MCF 10A (cell line): ENCODE measurements around the gene ADRA2A. TPM values are rescaled to one million over a fixed set of nuclear protein-coding genes. Genes with fewer than 3 reads are reported as not detected.

Source experiments
- BruUV-seq: library from RNA; stranded (reverse); fragments of 400-500 nt; replicated peaks from 2 replicates; lab custom pipeline; 2021; lab: Mats Ljungman, UMichigan
- CTCF ChIA-PET: fragments of 300-600 bp; sonication (Branson Sonifier 250); formaldehyde crosslinking; extraction: SDS; loops from one replicate; lab custom pipeline; 2021; ENCODE audit warnings: antibody characterized with exemption, inconsistent platforms; lab: Yijun Ruan, JAX
- POLR2A ChIA-PET: fragments of 300-600, 350-650 bp; sonication (Branson Sonifier 250); formaldehyde crosslinking; extraction: SDS; loops from one replicate; lab custom pipeline; 2020; ENCODE audit warnings: antibody characterized with exemption, inconsistent platforms; lab: Yijun Ruan, JAX
- DNase-seq: peaks from one replicate; pipeline ENCODE4 v3.0.0-alpha.2; 2018; ENCODE audit not compliant: unreplicated experiment
- H3K27ac Mint-ChIP-seq: one replicate; pipeline ENCODE4 v1.8.0; 2022; ENCODE audit warnings: mild to moderate bottlenecking, low read depth, mixed read lengths; ENCODE audit not compliant: unreplicated experiment
- H3K27me3 Mint-ChIP-seq: one replicate; pipeline ENCODE4 v1.8.0; 2022; ENCODE audit warnings: mixed read lengths; ENCODE audit not compliant: insufficient read depth, unreplicated experiment
- H3K36me3 Mint-ChIP-seq: one replicate; pipeline ENCODE4 v1.8.0; 2022; ENCODE audit warnings: mild to moderate bottlenecking, moderate library complexity, mixed read lengths; ENCODE audit not compliant: insufficient read depth, unreplicated experiment
- H3K4me1 Mint-ChIP-seq: one replicate; pipeline ENCODE4 v1.8.0; 2022; ENCODE audit warnings: mixed read lengths; ENCODE audit not compliant: insufficient read depth, unreplicated experiment
- H3K4me3 Mint-ChIP-seq: one replicate; pipeline ENCODE4 v1.8.0; 2022; ENCODE audit warnings: mild to moderate bottlenecking, moderate library complexity, mixed read lengths; ENCODE audit not compliant: unreplicated experiment
- H3K9me3 Mint-ChIP-seq: one replicate; pipeline ENCODE4 v1.8.0; 2022; ENCODE audit warnings: mixed read lengths; ENCODE audit not compliant: unreplicated experiment
- intact Hi-C: fragments of 100-400 bp; cut with micrococcal nuclease; formaldehyde crosslinking; loops from 2 replicates; pipeline ENCODE4 v1.14.1; 2022
- total RNA-seq: library from RNA; stranded (reverse); gene quantifications from 2 replicates; pipeline ENCODE4 v1.2.3, GENCODE V29; 2022
- TF ChIP-seq, protein P1 (sequence below): fragments of 200-600 bp; IDR thresholded peaks from one replicate; pipeline ENCODE4 v1.8.0; 2022; ENCODE audit warnings: antibody characterized with exemption, mild to moderate bottlenecking; ENCODE audit not compliant: unreplicated experiment

ADRA2A gene
- total RNA-seq, 1 experiment from 2014 or later, result not detected

DNA sequence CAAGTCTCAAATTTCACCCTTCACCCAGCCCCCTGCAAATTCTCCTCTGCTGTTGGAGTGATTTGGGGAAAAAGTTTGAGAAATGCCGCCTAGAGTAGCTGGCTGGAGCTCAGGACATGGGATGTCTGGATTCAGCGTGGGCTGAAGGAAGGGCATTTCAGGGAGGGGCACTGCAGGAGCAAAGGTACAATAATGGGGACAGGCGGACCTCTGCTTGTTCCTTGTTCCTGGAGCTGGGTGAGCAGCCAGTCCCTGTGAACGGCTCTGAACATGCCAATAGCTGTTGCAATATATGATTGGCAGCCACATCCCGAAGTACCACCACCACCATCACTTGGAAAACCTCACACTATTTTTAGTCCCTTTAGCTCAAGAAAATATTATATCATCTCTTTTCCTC is 23.4 kb downstream of the ADRA2A start:
- Mint-ChIP-seq H3K27me3 (peaks cover 17% of the 10 kb centered on the region), H3K9me3 (no peaks in the 10 kb centered on the region), H3K4me3 (no peak overlapping the region), H3K4me1 (peaks cover 8% of the 10 kb centered on the region), H3K27ac (no peak overlapping the region), H3K36me3 (no peaks in the 10 kb centered on the region)
- BruUV-seq, result no TSS peak
- CTCF ChIA-PET, result interaction anchor here (1.1 kb wide), 1 partner anchor 23 kb away, joined by 5 read pairs; the partner anchor contains the start of gene ADRA2A
- intact Hi-C loops, result no loop called here
- TF ChIP-seq, protein P1, sequence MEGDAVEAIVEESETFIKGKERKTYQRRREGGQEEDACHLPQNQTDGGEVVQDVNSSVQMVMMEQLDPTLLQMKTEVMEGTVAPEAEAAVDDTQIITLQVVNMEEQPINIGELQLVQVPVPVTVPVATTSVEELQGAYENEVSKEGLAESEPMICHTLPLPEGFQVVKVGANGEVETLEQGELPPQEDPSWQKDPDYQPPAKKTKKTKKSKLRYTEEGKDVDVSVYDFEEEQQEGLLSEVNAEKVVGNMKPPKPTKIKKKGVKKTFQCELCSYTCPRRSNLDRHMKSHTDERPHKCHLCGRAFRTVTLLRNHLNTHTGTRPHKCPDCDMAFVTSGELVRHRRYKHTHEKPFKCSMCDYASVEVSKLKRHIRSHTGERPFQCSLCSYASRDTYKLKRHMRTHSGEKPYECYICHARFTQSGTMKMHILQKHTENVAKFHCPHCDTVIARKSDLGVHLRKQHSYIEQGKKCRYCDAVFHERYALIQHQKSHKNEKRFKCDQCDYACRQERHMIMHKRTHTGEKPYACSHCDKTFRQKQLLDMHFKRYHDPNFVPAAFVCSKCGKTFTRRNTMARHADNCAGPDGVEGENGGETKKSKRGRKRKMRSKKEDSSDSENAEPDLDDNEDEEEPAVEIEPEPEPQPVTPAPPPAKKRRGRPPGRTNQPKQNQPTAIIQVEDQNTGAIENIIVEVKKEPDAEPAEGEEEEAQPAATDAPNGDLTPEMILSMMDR, result no peak
- no peak for DNase-seq
- POLR2A ChIA-PET, result no interaction called here

DNA sequence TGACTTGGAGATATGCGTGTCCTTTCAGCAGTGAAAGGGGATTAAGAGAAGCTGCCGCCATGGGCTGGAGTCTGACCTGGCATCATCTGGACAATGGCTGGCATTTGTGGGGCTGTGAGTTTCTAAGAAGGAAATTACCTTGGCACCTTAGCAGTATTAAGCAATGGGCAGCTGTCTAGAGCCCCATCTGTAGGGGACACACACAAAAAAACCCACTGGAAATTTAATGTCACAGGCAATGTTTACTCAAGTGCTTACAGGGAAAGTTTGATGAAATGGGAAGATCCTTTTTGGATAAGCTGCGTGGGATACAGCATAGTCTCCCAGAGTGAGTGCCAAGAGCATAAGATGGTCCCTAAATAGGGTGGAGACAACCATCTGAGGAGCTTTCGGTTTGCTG is 25.0 kb downstream of the ADRA2A start:
- Mint-ChIP-seq H3K9me3 (no peaks in the 10 kb centered on the region), H3K36me3 (no peaks in the 10 kb centered on the region), H3K27ac (no peak overlapping the region), H3K4me3 (no peak overlapping the region), H3K4me1 (peaks cover 8% of the 10 kb centered on the region), H3K27me3 (peaks cover 17% of the 10 kb centered on the region)
- no peak for DNase-seq
- ChIA-PET POLR2A (no interaction called here), CTCF (interaction anchor here (0.7 to 0.9 kb wide), 3 partner anchors 26 to 1195 kb away, joined by 3 read pairs; no protein-coding TSS in a partner anchor)
- TF ChIP-seq, protein P1, result no peak
- no TSS peak for BruUV-seq
- intact Hi-C loops, result no loop called here

DNA sequence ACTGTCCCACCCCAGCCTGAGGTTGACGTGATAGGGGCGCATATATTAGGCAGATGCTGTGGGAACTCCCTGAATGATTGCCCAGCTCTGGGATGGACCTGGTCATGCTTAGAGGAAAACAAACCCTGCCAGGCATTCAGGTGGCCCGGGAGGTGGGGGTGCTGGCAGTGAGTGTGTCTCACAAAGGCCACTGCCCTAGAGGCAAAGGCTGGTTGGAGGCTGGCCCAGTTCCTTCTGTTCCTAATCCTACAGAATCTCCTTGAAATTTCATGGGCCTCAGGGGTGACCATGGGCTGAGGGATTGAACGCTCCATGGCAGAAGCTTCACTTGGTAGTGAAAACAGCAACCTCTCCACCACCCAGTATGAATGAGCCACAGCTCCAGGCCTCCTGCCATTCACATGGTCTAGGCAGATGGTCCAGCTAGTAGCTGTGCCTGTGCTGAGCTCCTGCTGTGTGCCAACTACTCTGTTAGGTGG is 25.6 kb downstream of the ADRA2A start:
- DNase-seq, result no peak
- ChIA-PET POLR2A (no interaction called here), CTCF (interaction anchor here (1.9 kb wide), 1 partner anchor 26 kb away, joined by 5 read pairs; the partner anchor contains the start of gene ADRA2A)
- Mint-ChIP-seq H3K9me3 (no peaks in the 10 kb centered on the region), H3K36me3 (no peaks in the 10 kb centered on the region), H3K4me1 (peaks cover 8% of the 10 kb centered on the region), H3K4me3 (no peak overlapping the region), H3K27me3 (peaks cover 17% of the 10 kb centered on the region), H3K27ac (no peak overlapping the region)
- no TSS peak for BruUV-seq
- intact Hi-C loops, result no loop called here
- TF ChIP-seq, protein P1, result no peak

DNA sequence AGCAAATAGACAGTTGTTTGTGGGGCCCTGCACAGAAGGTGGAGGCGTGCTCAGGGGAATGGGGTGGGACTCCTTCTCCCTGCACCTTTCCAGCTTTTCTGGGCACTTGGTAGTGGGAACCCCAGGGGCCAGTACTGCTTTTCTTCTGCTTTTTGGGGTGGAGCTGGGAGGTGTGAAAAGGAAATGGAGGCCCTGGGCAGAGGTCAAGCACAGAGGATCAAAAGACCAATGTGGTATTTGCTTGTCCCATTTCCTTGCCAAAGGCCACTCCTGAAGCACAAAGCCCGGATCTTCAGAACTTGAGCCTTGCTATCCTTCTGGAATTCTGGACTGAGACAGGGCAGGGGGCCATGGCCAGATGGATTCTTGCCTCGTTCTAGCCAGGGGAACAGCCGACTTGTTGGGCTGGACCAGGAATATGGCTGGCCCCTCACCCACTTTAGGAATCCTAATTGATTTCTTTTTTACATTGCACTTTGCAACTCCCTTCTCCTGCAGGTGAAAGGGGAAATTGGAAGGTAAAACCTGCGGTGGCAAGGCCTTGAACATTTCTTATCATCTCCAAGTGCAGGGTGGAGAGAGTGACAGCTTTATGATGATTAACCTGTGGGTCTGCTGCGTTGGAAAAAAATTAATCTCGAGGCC is 26.5 kb downstream of the ADRA2A start:
- ChIA-PET POLR2A (no interaction called here), CTCF (interaction anchor here (0.6 to 1.9 kb wide), 6 partner anchors 17 to 241 kb away, joined by 3 to 5 read pairs (median 3); partner anchors contain the start of gene ADRA2A)
- intact Hi-C loops, result no loop called here
- no TSS peak for BruUV-seq
- no peak overlapping the region for H3K27ac Mint-ChIP-seq
- TF ChIP-seq, protein P1, result no peak
- peaks cover 8% of the 10 kb centered on the region for H3K4me1 Mint-ChIP-seq
- no peak for DNase-seq
- H3K36me3 Mint-ChIP-seq, result no peaks in the 10 kb centered on the region
- H3K27me3 Mint-ChIP-seq, result peaks cover 17% of the 10 kb centered on the region
- H3K9me3 Mint-ChIP-seq, result no peaks in the 10 kb centered on the region
- H3K4me3 Mint-ChIP-seq, result no peak overlapping the region
